Upper lobe of right lung (tissue), 1 donor: ENCODE results near the gene SMIM38. TPM values are rescaled to one million over a fixed set of nuclear protein-coding genes. Genes with fewer than 3 reads are reported as not detected.

Experiments
- ATAC-seq: fragments of 200-7000 bp; cut with Tn5 transposase; one replicate; pipeline ENCODE4 v1.9.1; 2020; ENCODE audit warnings: mild to moderate bottlenecking, moderate library complexity
- DNase-seq: peaks from one replicate; pipeline ENCODE4 v3.0.0-alpha.2; 2020
- H3K27ac ChIP-seq: fragments of 200-600 bp; one replicate; pipeline ENCODE4 v1.8.0; 2022
- H3K27me3 ChIP-seq: fragments of 200-600 bp; one replicate; pipeline ENCODE4 v1.8.0; 2022; ENCODE audit warnings: mild to moderate bottlenecking
- H3K36me3 ChIP-seq: fragments of 200-600 bp; one replicate; pipeline ENCODE4 v1.8.0; 2022
- H3K4me1 ChIP-seq: fragments of 200-600 bp; one replicate; pipeline ENCODE4 v1.8.0; 2022
- H3K4me3 ChIP-seq: fragments of 200-600 bp; one replicate; pipeline ENCODE4 v1.8.0; 2022; ENCODE audit warnings: mild to moderate bottlenecking
- H3K9me3 ChIP-seq: fragments of 200-600 bp; one replicate; pipeline ENCODE4 v1.8.0; 2022
- CTCF ChIP-seq: fragments of 200-600 bp; IDR thresholded peaks from one replicate; pipeline ENCODE4 v1.8.0; 2022; ENCODE audit warnings: antibody characterized with exemption
- intact Hi-C: fragments of 100-400 bp; cut with DNase I; formaldehyde crosslinking; loops from one replicate; pipeline ENCODE4 v1.11.0; 2022
- total RNA-seq: library from RNA; stranded (reverse); fragmentation: NEBNext Ultra II Directional; extraction: Animal tissue kit (Norgen Biotek cat#: 25700); gene quantifications from one replicate; pipeline ENCODE4 v1.2.1, GENCODE V29; 2021
- donor health status: DM: no; HTN: yes; CAD: no; lungs with severe emphysema.

The SMIM38 gene
- total RNA-seq, 1 donor from 2014 or later, result not detected

- peak; percentile 10 for TF ChIP-seq CTCF
- Histone ChIP-seq H3K27me3 (no peaks in the 10 kb centered on the region), H3K27ac (no peak overlapping the region), H3K4me1 (peaks cover 8% of the 10 kb centered on the region), H3K36me3 (no peaks in the 10 kb centered on the region), H3K4me3 (no peak overlapping the region), H3K9me3 (no peaks in the 10 kb centered on the region)
- ATAC-seq, result peak; percentile 54
- intact Hi-C loops, result no loop called here
- DNase-seq, result no peak
Measured at GRCh38 chr11:69166218-69167115, 10.7 kb downstream of the SMIM38 start.

- Histone ChIP-seq H3K9me3 (no peaks in the 10 kb centered on the region), H3K27me3 (no peaks in the 10 kb centered on the region), H3K4me1 (peaks cover 8% of the 10 kb centered on the region), H3K4me3 (no peak overlapping the region), H3K36me3 (no peaks in the 10 kb centered on the region), H3K27ac (no peak overlapping the region)
- DNase-seq (no peak), ATAC-seq (no peak)
- intact Hi-C loops, result no loop called here
- no peak for TF ChIP-seq CTCF
Measured at GRCh38 chr11:69167130-69167915, 11.6 kb downstream of the SMIM38 start.

- peak; percentile 47 for DNase-seq
Measured at GRCh38 chr11:69167916-69168691, 12.4 kb downstream of the SMIM38 start.

GRCh38 chr11:69169479-69169878 lies 13.7 kb downstream of the SMIM38 start:
- Histone ChIP-seq H3K27ac (no peak overlapping the region), H3K4me3 (no peak overlapping the region), H3K36me3 (no peaks in the 10 kb centered on the region), H3K4me1 (peaks cover 8% of the 10 kb centered on the region), H3K27me3 (no peaks in the 10 kb centered on the region), H3K9me3 (no peaks in the 10 kb centered on the region)
- intact Hi-C loops, result no loop called here
- no peak for TF ChIP-seq CTCF
- ATAC-seq (no peak), DNase-seq (no peak)

More at GRCh38 chr11:69167916-69168691, 12.4 kb downstream of the SMIM38 start:
- TF ChIP-seq CTCF, result no peak
- Histone ChIP-seq H3K27me3 (no peaks in the 10 kb centered on the region), H3K9me3 (no peaks in the 10 kb centered on the region), H3K36me3 (no peaks in the 10 kb centered on the region), H3K4me1 (peaks cover 8% of the 10 kb centered on the region), H3K27ac (no peak overlapping the region), H3K4me3 (no peak overlapping the region)
- ATAC-seq, result peak; percentile 45
- intact Hi-C loops, result no loop called here

- intact Hi-C loops, result no loop called here
- H3K9me3 ChIP-seq, result no peaks in the 10 kb centered on the region
Measured at GRCh38 chr11:69170704-69171103, 15.0 kb downstream of the SMIM38 start.

More at GRCh38 chr11:69170704-69171103, 15.0 kb downstream of the SMIM38 start:
- H3K4me3 ChIP-seq, result no peak overlapping the region
- DNase-seq (peak; percentile 61), ATAC-seq (no peak)
- H3K27ac ChIP-seq, result no peak overlapping the region
- H3K36me3 ChIP-seq, result no peaks in the 10 kb centered on the region
- no peaks in the 10 kb centered on the region for H3K27me3 ChIP-seq
- TF ChIP-seq CTCF, result no peak
- peaks cover 8% of the 10 kb centered on the region for H3K4me1 ChIP-seq
